ENCODE data around the gene RYR1. TPM values are rescaled to one million over a fixed set of nuclear protein-coding genes. Genes with fewer than 3 reads are reported as not detected.
"Not testable (repeated sequence)": the region's sequence is repeated elsewhere in the genome, so short reads cannot be mapped to it uniquely, and the experiment has no call there.

RYR1 gene
- total and polyA plus RNA-seq, 2 donors from 2014 or later, result 0.69 to 2.8 TPM

GRCh38 chr19:38511074-38511708 is 77.7 kb downstream of the RYR1 start:
- no peak overlapping the region for H3K27ac ChIP-seq (ENCODE audit: low read depth in 2 of 2, low read length in 2 of 2)
- H3K4me3 ChIP-seq (ENCODE audit: low read length in 3 of 3), result no peak overlapping the region
- DNase-seq (no peak), FAIRE-seq (no peak)
- intact Hi-C loops (cut with DNase I), result no loop called here
- H3K9ac ChIP-seq (ENCODE audit: low read length in 3 of 3), result no peak overlapping the region
- H3K36me3 ChIP-seq (ENCODE audit: control insufficient read depth in 2 of 3, insufficient read depth in 3 of 3, low read length in 3 of 3), result no peaks in the 10 kb centered on the region
- H3K27me3 ChIP-seq (ENCODE audit: control insufficient read depth, insufficient read depth, low read length), result no peaks in the 10 kb centered on the region
- H3K4me1 ChIP-seq (ENCODE audit: control insufficient read depth in 2 of 3, insufficient read depth in 2 of 3, low read depth in 1 of 3, low read length in 3 of 3), result no peaks in the 10 kb centered on the region
- TF ChIP-seq, protein P1, sequence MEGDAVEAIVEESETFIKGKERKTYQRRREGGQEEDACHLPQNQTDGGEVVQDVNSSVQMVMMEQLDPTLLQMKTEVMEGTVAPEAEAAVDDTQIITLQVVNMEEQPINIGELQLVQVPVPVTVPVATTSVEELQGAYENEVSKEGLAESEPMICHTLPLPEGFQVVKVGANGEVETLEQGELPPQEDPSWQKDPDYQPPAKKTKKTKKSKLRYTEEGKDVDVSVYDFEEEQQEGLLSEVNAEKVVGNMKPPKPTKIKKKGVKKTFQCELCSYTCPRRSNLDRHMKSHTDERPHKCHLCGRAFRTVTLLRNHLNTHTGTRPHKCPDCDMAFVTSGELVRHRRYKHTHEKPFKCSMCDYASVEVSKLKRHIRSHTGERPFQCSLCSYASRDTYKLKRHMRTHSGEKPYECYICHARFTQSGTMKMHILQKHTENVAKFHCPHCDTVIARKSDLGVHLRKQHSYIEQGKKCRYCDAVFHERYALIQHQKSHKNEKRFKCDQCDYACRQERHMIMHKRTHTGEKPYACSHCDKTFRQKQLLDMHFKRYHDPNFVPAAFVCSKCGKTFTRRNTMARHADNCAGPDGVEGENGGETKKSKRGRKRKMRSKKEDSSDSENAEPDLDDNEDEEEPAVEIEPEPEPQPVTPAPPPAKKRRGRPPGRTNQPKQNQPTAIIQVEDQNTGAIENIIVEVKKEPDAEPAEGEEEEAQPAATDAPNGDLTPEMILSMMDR (IDR thresholded peaks at IDR 0.05; ENCODE audit: borderline replicate concordance, extremely low read depth, insufficient read depth), result no peak
- no peaks in the 10 kb centered on the region for H3K9me3 ChIP-seq (ENCODE audit: control insufficient read depth in 2 of 3, insufficient read depth in 1 of 3, low read length in 3 of 3)

DNA sequence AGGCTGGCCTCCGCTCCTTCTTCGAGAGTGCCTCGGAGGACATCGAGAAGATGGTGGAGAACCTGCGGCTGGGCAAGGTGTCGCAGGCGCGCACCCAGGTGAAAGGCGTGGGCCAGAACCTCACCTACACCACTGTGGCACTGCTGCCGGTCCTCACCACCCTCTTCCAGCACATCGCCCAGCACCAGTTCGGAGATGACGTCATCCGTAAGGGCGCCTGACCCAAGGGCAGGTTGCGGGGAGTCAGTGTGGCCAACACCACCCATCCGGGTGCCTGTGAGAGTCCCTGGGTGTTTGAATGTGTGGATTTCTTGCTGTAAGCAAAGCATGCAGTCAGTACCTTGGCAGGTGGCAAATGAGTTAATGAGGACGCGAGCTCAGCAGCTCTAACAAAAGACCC is 78.8 kb downstream of the RYR1 start:
- Histone ChIP-seq H3K9ac (ENCODE audit: low read length in 3 of 3) (no peak overlapping the region), H3K36me3 (ENCODE audit: control insufficient read depth in 2 of 3, insufficient read depth in 3 of 3, low read length in 3 of 3) (no peaks in the 10 kb centered on the region), H3K27me3 (ENCODE audit: control insufficient read depth, insufficient read depth, low read length) (no peaks in the 10 kb centered on the region), H3K4me1 (ENCODE audit: control insufficient read depth in 2 of 3, insufficient read depth in 2 of 3, low read depth in 1 of 3, low read length in 3 of 3) (no peaks in the 10 kb centered on the region), H3K9me3 (ENCODE audit: control insufficient read depth in 2 of 3, insufficient read depth in 1 of 3, low read length in 3 of 3) (no peaks in the 10 kb centered on the region), H3K4me3 (ENCODE audit: low read length in 3 of 3) (no peak overlapping the region), H3K27ac (ENCODE audit: low read depth in 2 of 2, low read length in 2 of 2) (no peak overlapping the region)
- intact Hi-C loops (cut with DNase I), result no loop called here
- DNase-seq (no peak), FAIRE-seq (no peak)
- TF ChIP-seq, protein P1 (IDR thresholded peaks at IDR 0.05; ENCODE audit: borderline replicate concordance, extremely low read depth, insufficient read depth), result no peak

DNA sequence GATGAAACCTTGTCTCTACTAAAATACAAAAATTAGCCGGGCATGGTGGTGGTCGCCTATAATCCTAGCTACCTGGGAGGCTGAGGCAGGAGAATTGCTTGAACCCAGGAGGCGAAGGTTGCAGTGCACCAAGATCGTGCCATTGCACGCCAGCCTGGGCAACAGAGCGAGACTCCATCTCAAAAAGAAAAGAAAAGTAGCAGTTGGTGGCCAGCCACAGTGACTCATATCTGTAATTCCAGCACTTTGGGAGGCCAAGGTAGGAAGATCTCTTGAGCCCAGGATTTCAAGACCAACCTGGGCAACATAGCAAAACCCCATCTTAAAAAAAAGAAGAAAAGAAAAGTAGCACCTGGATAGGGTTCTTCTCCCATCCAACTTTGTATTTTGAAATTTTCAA is 79.7 kb downstream of the RYR1 start:
- H3K4me1 ChIP-seq (ENCODE audit: control insufficient read depth in 2 of 3, insufficient read depth in 2 of 3, low read depth in 1 of 3, low read length in 3 of 3); DNase-seq; H3K9me3 ChIP-seq (ENCODE audit: control insufficient read depth in 2 of 3, insufficient read depth in 1 of 3, low read length in 3 of 3); H3K4me3 ChIP-seq (ENCODE audit: low read length in 3 of 3); H3K27me3 ChIP-seq (ENCODE audit: control insufficient read depth, insufficient read depth, low read length); FAIRE-seq; H3K27ac ChIP-seq (ENCODE audit: low read depth in 2 of 2, low read length in 2 of 2); intact Hi-C loops (cut with DNase I); H3K36me3 ChIP-seq (ENCODE audit: control insufficient read depth in 2 of 3, insufficient read depth in 3 of 3, low read length in 3 of 3); H3K9ac ChIP-seq (ENCODE audit: low read length in 3 of 3): not testable (repeated sequence)

DNA sequence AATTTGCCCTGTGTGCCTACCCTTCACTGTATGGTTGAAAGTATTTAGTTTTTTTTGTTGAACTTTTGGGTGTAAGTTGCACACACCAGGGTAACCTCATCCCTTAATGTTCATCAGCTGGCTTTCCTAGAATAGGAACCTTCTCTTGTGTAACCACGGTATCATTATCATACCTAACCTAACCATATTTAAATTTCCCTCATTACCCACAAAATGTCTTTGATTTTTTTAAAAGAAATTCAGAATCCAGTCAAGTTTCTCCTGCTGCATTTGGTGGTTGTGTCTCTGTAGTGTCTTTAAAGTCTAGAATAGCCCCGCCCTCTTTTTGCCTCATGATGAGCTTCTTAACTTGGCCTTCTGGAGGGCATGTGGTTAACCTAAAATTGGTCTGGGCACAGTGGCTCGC is 80.3 kb downstream of the RYR1 start:
- TF ChIP-seq, protein P1 (IDR thresholded peaks at IDR 0.05; ENCODE audit: borderline replicate concordance, extremely low read depth, insufficient read depth), result no peak
- FAIRE-seq (no peak), DNase-seq (no peak)
- H3K27me3 ChIP-seq (ENCODE audit: control insufficient read depth, insufficient read depth, low read length), result no peaks in the 10 kb centered on the region
- H3K4me3 ChIP-seq (ENCODE audit: low read length in 3 of 3), result no peak overlapping the region
- no peaks in the 10 kb centered on the region for H3K9me3 ChIP-seq (ENCODE audit: control insufficient read depth in 2 of 3, insufficient read depth in 1 of 3, low read length in 3 of 3)
- intact Hi-C loops (cut with DNase I), result no loop called here
- no peak overlapping the region for H3K27ac ChIP-seq (ENCODE audit: low read depth in 2 of 2, low read length in 2 of 2)
- H3K9ac ChIP-seq (ENCODE audit: low read length in 3 of 3), result no peak overlapping the region
- no peaks in the 10 kb centered on the region for H3K4me1 ChIP-seq (ENCODE audit: control insufficient read depth in 2 of 3, insufficient read depth in 2 of 3, low read depth in 1 of 3, low read length in 3 of 3)
- no peaks in the 10 kb centered on the region for H3K36me3 ChIP-seq (ENCODE audit: control insufficient read depth in 2 of 3, insufficient read depth in 3 of 3, low read length in 3 of 3)
